SK-N-SH treated with all-trans-retinoic acid at 6 μM for 48 hours (cell line): Measurements from ENCODE around the gene MAST4.
"Not testable (repeated sequence)": the region's sequence is repeated elsewhere in the genome, so short reads cannot be mapped to it uniquely, and the experiment has no call there.

Source experiments
- ATAC-seq: fragments of 200-7000 bp; cut with Tn5 transposase; 3 replicates; pipeline ENCODE4 v1.9.1; 2020; ENCODE audit warnings: mild to moderate bottlenecking, moderate library complexity
- BACH2 ChIP-seq: fragments of 250-450 bp; sonication (Bioruptor Pico); IDR thresholded peaks from 2 replicates; pipeline ENCODE4 v1.9.0; 2021; ENCODE audit warnings: mild to moderate bottlenecking, borderline replicate concordance
- CREB5 ChIP-seq: fragments of 250-450 bp; sonication (Bioruptor Pico); IDR thresholded peaks from 2 replicates; pipeline ENCODE4 v1.5.1; 2020; ENCODE audit warnings: low read depth, mild to moderate bottlenecking, moderate library complexity
- CSRNP3 ChIP-seq: fragments of 250-450 bp; sonication (Bioruptor Pico); IDR thresholded peaks from 2 replicates; pipeline ENCODE4 v1.5.1; 2021; ENCODE audit warnings: mild to moderate bottlenecking, moderate library complexity
- ESRRG ChIP-seq: fragments of 250-450 bp; sonication (Bioruptor Pico); IDR thresholded peaks from 2 replicates; pipeline ENCODE4 v1.6.1; 2021; ENCODE audit warnings: mild to moderate bottlenecking
- GLIS3 ChIP-seq: fragments of 250-450 bp; sonication (Bioruptor Pico); IDR thresholded peaks from 2 replicates; pipeline ENCODE4 v1.5.0; 2020; ENCODE audit warnings: mild to moderate bottlenecking, moderate library complexity
- ISL1 ChIP-seq: fragments of 250-450 bp; sonication (Bioruptor Pico); IDR thresholded peaks from 2 replicates; pipeline ENCODE4 v2.1.2; 2022; ENCODE audit warnings: mild to moderate bottlenecking, moderate library complexity
- OSR1 ChIP-seq: fragments of 250-450 bp; sonication (Bioruptor Pico); IDR thresholded peaks from 2 replicates; pipeline ENCODE4 v1.8.0; 2022; ENCODE audit warnings: moderate library complexity, mild to moderate bottlenecking, inconsistent platforms
- PATZ1 ChIP-seq: fragments of 250-450 bp; sonication (Bioruptor Pico); IDR thresholded peaks from 2 replicates; pipeline ENCODE4 v1.8.0; 2020; ENCODE audit warnings: mild to moderate bottlenecking, moderate library complexity, borderline replicate concordance
- PPARA ChIP-seq: fragments of 250-450 bp; sonication (Bioruptor Pico); IDR thresholded peaks from 2 replicates; pipeline ENCODE4 v1.5.0; 2020; ENCODE audit warnings: mild to moderate bottlenecking, borderline replicate concordance
- RARB ChIP-seq: fragments of 250-450 bp; sonication (Bioruptor Pico); IDR thresholded peaks from 2 replicates; pipeline ENCODE4 v1.8.0; 2021; ENCODE audit warnings: mild to moderate bottlenecking, moderate library complexity
- TCF4 ChIP-seq: fragments of 250-450 bp; sonication (Bioruptor Pico); IDR thresholded peaks from 2 replicates; pipeline ENCODE4 v1.8.0; 2021; ENCODE audit warnings: mild to moderate bottlenecking, moderate library complexity, borderline replicate concordance
- TOX ChIP-seq: fragments of 250-450 bp; sonication (Bioruptor Pico); IDR thresholded peaks from 2 replicates; pipeline ENCODE4 v1.8.0; 2021; ENCODE audit warnings: mild to moderate bottlenecking, moderate library complexity, borderline replicate concordance
- TSHZ2 ChIP-seq: fragments of 250-450 bp; sonication (Bioruptor Pico); IDR thresholded peaks from 2 replicates; pipeline ENCODE4 v1.5.0; 2020; ENCODE audit warnings: mild to moderate bottlenecking, moderate library complexity
- ZC3H10 ChIP-seq: fragments of 250-450 bp; sonication (Bioruptor Pico); IDR thresholded peaks from 2 replicates; pipeline ENCODE4 v1.5.1; 2021; ENCODE audit warnings: mild to moderate bottlenecking, moderate library complexity
- ZFP3 ChIP-seq: fragments of 250-450 bp; sonication (Bioruptor Pico); IDR thresholded peaks from 2 replicates; pipeline ENCODE4 v1.5.0; 2020; ENCODE audit warnings: mild to moderate bottlenecking, moderate library complexity
- ZFP30 ChIP-seq: fragments of 450-650 bp; formaldehyde crosslinking; IDR thresholded peaks from 2 replicates; pipeline ENCODE4 v1.5.0; 2022; ENCODE audit warnings: mild to moderate bottlenecking, moderate library complexity
- ZNF565 ChIP-seq: fragments of 450-650 bp; formaldehyde crosslinking; conservative IDR thresholded peaks from 2 replicates; pipeline ENCODE4 v1.5.0; 2020; ENCODE audit warnings: low read depth, mild to moderate bottlenecking, moderate library complexity
- ZNF8 ChIP-seq: fragments of 450-650 bp; formaldehyde crosslinking; IDR thresholded peaks from 2 replicates; pipeline ENCODE4 v1.5.0; 2020; ENCODE audit warnings: mild to moderate bottlenecking, moderate library complexity

Gene MAST4

GRCh38 chr5:67119010-67119409, 522.8 kb downstream of the MAST4 start:
- no peak for TF ChIP-seq CREB5 (CRISPR knock-in tag)
- no peak for TF ChIP-seq OSR1 (CRISPR knock-in tag)
- TF ChIP-seq GLIS3 (CRISPR knock-in tag): no peak
- no peak for TF ChIP-seq TCF4 (CRISPR knock-in tag)
- no peak for TF ChIP-seq ZNF8 (CRISPR knock-in tag)
- TF ChIP-seq ZNF565 (CRISPR knock-in tag): no peak
- TF ChIP-seq PPARA: no peak
- TF ChIP-seq ESRRG: no peak
- no peak for TF ChIP-seq CSRNP3
- no peak for TF ChIP-seq ISL1 (CRISPR knock-in tag)
- no peak for TF ChIP-seq PATZ1 (CRISPR knock-in tag)
- TF ChIP-seq ZFP30 (CRISPR knock-in tag): no peak
- TF ChIP-seq, all 23 proteins: peak for 0
- ATAC-seq: no peak

GRCh38 chr5:67120032-67120431, 523.8 kb downstream of the MAST4 start:
- TF ChIP-seq ZFP3 (CRISPR knock-in tag): no peak
- TF ChIP-seq ESRRG: no peak
- TF ChIP-seq GLIS3 (CRISPR knock-in tag): no peak
- no peak for TF ChIP-seq PPARA
- no peak for TF ChIP-seq ZFP30 (CRISPR knock-in tag)
- no peak for TF ChIP-seq PATZ1 (CRISPR knock-in tag)
- TF ChIP-seq TOX (CRISPR knock-in tag): no peak
- TF ChIP-seq, all 23 proteins: peak for 0
- ATAC-seq: no peak

- no peak for ATAC-seq
- TF ChIP-seq GLIS3 (CRISPR knock-in tag) (no peak), PATZ1 (CRISPR knock-in tag) (no peak), ZNF565 (CRISPR knock-in tag) (no peak), ZFP3 (CRISPR knock-in tag) (no peak), ZC3H10 (CRISPR knock-in tag) (no peak), OSR1 (CRISPR knock-in tag) (no peak), TOX (CRISPR knock-in tag) (no peak), ISL1 (CRISPR knock-in tag) (no peak), TCF4 (CRISPR knock-in tag) (no peak), ZNF8 (CRISPR knock-in tag) (no peak)
These were observed 527.6 kb downstream of the MAST4 start for GRCh38 chr5:67123819-67124218.

- TF ChIP-seq BACH2: no peak
- no peak for TF ChIP-seq RARB (CRISPR knock-in tag)
- no peak for TF ChIP-seq TSHZ2 (CRISPR knock-in tag)
- no peak for TF ChIP-seq ZFP30 (CRISPR knock-in tag)
- TF ChIP-seq ESRRG: no peak
- ATAC-seq: no peak
These were observed 528.4 kb downstream of the MAST4 start for GRCh38 chr5:67124556-67124955.

- not testable (repeated sequence) for ATAC-seq
These were observed 531.2 kb downstream of the MAST4 start for GRCh38 chr5:67127347-67127895.
